Pancreas (tissue), 10 donors: ENCODE measurements around the gene HEBP2. TPM values are rescaled to one million over a fixed set of nuclear protein-coding genes. Genes with fewer than 3 reads are reported as not detected.

Experiments used
- ATAC-seq, 4 donors: fragments of 200-7000 bp; cut with Tn5 transposase; one replicate each; pipeline versions ENCODE4 v1.8.0 to v1.9.1; 2020; ENCODE audit warnings: mild to moderate bottlenecking in 4 of 4, moderate library complexity in 4 of 4
- DNase-seq, 6 donors: peaks; one replicate each; pipeline ENCODE4 v3.0.0-alpha.2; 2020
- FAIRE-seq: peaks from 2 replicates; lab custom pipeline; 2012; peaks lifted over from hg19 to GRCh38; lab: Jason Lieb, UNC
- H3K27ac ChIP-seq, 4 donors: fragments of 200-600 bp; sonication (generic); 1 replicate in 3 of 4; 2 replicates in 1 of 4; pipeline versions ENCODE4 v1.5.0 to v1.8.0; 2020
- H3K27me3 ChIP-seq, 4 donors: fragments of 200-600 bp; one replicate each; pipeline ENCODE4 v1.8.0; 2021
- H3K36me3 ChIP-seq, 3 donors: fragments of 200-600 bp; sonication (generic) in 1 of 3; one replicate each; pipeline versions ENCODE4 v1.5.0 to v1.8.0; 2020 to 2021
- H3K4me1 ChIP-seq, 3 donors: fragments of 200-600 bp; one replicate each; pipeline ENCODE4 v1.8.0; 2021
- H3K4me3 ChIP-seq, 4 donors: fragments of 200-600 bp; sonication (generic) in 2 of 4; one replicate each; pipeline versions ENCODE4 v1.5.0 to v1.8.0; 2020 to 2021
- H3K9me3 ChIP-seq, 4 donors: fragments of 200-600 bp; one replicate each; pipeline ENCODE4 v1.8.0; 2021
- WGBS, 2 donors: extraction: QIAGEN DNeasy Blood & Tissue Kit; methylation state at CpG; one replicate each; pipeline ENCODE4 v1.1.7; 2013; 5-methylcytosine and 5-hydroxymethylcytosine counted together
- intact Hi-C, 3 donors: fragments of 100-400 bp; cut with DNase I; formaldehyde crosslinking; loops; one replicate each; pipeline versions ENCODE4 v1.11.1 to v1.14.2; 2022
- polyA plus RNA-seq, 2 donors: library from polyadenylated mRNA; stranded (reverse); fragments of 200-250 nt; gene quantifications; one replicate each; pipeline ENCODE4 v1.2.3, GENCODE V29; 2013
- total RNA-seq, 6 donors: library from RNA; stranded (reverse); fragmentation: NEBNext Ultra II Directional in 4 of 6; extraction: Animal tissue kit (Norgen Biotek cat#: 25700) in 4 of 6; gene quantifications; one replicate each; pipeline versions ENCODE4 v1.2.1 to v1.2.4, GENCODE V29; 2021 to 2023
- TF ChIP-seq, protein P1 (sequence below), 4 donors: fragments of 200-600 bp; sonication (generic) in 3 of 4; IDR thresholded peaks; one replicate each; pipeline versions ENCODE4 v1.5.0 to v1.8.0; 2021; ENCODE audit warnings: antibody characterized with exemption in 4 of 4
- donor health status: healthy with polysubstance abuse.
- donor health status: DM: no; HTN: no; CAD: no; lungs with moderate emphysema.
- donor health status: DM: no; HTN: no; CAD: no.
- donor health status: control.
- donor health status: control.
- donor health status: Bipolar disorder and iron deficiency.
- donor health status: DM: yes; HTN: yes; CAD: no.
- donor health status: DM: no; HTN: no; CAD: no.
- donor health status: DM: no; HTN: no; CAD: no.
- donor health status: DM: yes; HTN: yes; CAD: no.

Gene HEBP2
- total and polyA plus RNA-seq, 8 donors: 10.7 to 34.0 (median 28.5) TPM

GRCh38 chr6:138403324-138403800, 661 bp upstream of the HEBP2 start:
- DNase-seq (peak; percentile 37 to 81 (median 50)), ATAC-seq (peak; percentile 26 to 57 (median 40)), FAIRE-seq (no peak)
- intact Hi-C loops: no loop called here
- TF ChIP-seq, protein P1, sequence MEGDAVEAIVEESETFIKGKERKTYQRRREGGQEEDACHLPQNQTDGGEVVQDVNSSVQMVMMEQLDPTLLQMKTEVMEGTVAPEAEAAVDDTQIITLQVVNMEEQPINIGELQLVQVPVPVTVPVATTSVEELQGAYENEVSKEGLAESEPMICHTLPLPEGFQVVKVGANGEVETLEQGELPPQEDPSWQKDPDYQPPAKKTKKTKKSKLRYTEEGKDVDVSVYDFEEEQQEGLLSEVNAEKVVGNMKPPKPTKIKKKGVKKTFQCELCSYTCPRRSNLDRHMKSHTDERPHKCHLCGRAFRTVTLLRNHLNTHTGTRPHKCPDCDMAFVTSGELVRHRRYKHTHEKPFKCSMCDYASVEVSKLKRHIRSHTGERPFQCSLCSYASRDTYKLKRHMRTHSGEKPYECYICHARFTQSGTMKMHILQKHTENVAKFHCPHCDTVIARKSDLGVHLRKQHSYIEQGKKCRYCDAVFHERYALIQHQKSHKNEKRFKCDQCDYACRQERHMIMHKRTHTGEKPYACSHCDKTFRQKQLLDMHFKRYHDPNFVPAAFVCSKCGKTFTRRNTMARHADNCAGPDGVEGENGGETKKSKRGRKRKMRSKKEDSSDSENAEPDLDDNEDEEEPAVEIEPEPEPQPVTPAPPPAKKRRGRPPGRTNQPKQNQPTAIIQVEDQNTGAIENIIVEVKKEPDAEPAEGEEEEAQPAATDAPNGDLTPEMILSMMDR (IDR thresholded peaks at IDR 0.05): no peak
- no peaks in the 10 kb centered on the region for H3K27me3 ChIP-seq
- WGBS, 2 donors: 0 to 1% methylated on average over 30 of the region's 30 CpGs
- H3K4me3 ChIP-seq: peak overlapping the region; percentile 74 to 86 (median 79)
- H3K4me1 ChIP-seq: peaks cover 0 to 11% (median 7%) of the 10 kb centered on the region in 3 donors
- peaks cover 0 to 19% (median 6%) of the 10 kb centered on the region in 3 donors for H3K36me3 ChIP-seq
- peak overlapping the region; percentile 84 to 95 (median 92) for H3K27ac ChIP-seq
- no peaks in the 10 kb centered on the region for H3K9me3 ChIP-seq

DNA sequence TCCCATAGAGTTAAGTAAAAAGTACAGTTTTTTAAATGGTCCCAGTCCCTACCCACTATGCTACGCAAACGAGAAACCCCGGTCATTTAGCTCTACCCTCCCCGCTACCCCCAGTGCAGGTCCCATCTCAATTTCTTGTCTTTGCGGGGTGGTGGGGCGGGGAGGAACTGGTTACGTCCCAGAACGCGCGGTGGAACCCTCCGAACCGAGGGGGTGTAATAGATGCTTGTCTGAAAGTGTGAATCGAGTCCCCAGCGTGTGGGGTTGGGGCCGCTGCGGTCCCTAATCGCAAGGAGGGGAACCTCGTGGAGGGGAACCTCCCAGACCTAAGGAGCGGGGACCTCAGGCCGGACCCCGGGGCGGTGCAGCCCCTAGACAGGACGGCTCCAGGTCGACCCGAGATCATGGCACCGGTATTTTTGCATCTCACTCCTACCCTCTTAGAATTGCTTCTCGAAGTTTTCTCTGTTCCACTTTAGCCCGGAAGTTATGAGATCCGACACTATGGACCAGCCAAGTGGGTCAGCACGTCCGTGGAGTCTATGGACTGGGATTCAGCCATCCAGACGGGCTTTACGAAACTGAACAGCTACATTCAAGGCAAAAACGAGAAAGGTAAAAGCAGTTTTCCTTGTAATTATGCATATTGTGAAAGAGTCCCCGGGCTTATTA, 779 bp downstream of the HEBP2 start:
- peak in 3 of 4 donors; percentile 0 to 5 (median 3) for ATAC-seq

GRCh38 chr6:138405816-138406413, 1.9 kb downstream of the HEBP2 start:
- WGBS, 2 donors: 84 to 89% methylated on average over 5 of the region's 5 CpGs
- DNase-seq (no peak), FAIRE-seq (no peak), ATAC-seq (no peak)
- peak overlapping the region in 1 of 4 donors; percentile 94 for H3K27ac ChIP-seq
- TF ChIP-seq, protein P1 (IDR thresholded peaks at IDR 0.05): no peak
- no peak overlapping the region for H3K4me3 ChIP-seq
- no peaks in the 10 kb centered on the region for H3K27me3 ChIP-seq
- peaks cover 0 to 37% (median 6%) of the 10 kb centered on the region in 3 donors for H3K36me3 ChIP-seq
- peaks cover 0 to 16% (median 7%) of the 10 kb centered on the region in 3 donors for H3K4me1 ChIP-seq
- H3K9me3 ChIP-seq: no peaks in the 10 kb centered on the region
- intact Hi-C loops: no loop called here

More for the DNA sequence above, 779 bp downstream of the HEBP2 start:
- H3K9me3 ChIP-seq: no peaks in the 10 kb centered on the region
- peak overlapping the region; percentile 84 to 95 (median 92) for H3K27ac ChIP-seq
- no peaks in the 10 kb centered on the region for H3K27me3 ChIP-seq
- no peak for FAIRE-seq
- peaks cover 0 to 11% (median 7%) of the 10 kb centered on the region in 3 donors for H3K4me1 ChIP-seq
- peak overlapping the region; percentile 74 to 86 (median 79) for H3K4me3 ChIP-seq
- TF ChIP-seq, protein P1 (IDR thresholded peaks at IDR 0.05): no peak
- intact Hi-C loops: no loop called here
- H3K36me3 ChIP-seq: peaks cover 0 to 33% (median 6%) of the 10 kb centered on the region in 3 donors
- DNase-seq: peak in 5 of 6 donors; percentile 15 to 68 (median 48)
- WGBS, 2 donors: 2% methylated on average over 35 of the region's 35 CpGs

DNA sequence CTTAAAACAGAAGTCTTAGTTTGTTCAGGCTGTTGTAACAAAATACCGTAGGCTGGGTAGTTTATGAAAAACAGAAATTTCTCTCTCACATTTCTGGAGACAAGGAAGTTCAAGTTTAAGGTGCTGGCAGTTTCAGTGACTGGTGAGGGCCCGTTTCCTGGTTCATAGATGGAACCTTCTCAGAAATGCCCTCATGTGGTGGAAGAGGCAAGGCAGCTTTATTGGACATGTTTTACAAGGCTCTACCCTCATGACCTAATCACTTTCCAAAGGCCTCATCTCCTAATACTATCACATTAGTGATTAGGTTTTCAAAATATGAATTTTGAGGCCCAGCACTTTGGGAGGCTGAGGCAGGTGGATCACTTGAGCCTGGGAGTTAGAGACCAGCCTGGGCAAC, 2.4 kb downstream of the HEBP2 start:
- DNase-seq: no peak
- no peaks in the 10 kb centered on the region for H3K9me3 ChIP-seq
- H3K4me3 ChIP-seq: no peak overlapping the region
- no peak for ATAC-seq
- FAIRE-seq: no peak
- peaks cover 0 to 42% (median 6%) of the 10 kb centered on the region in 3 donors for H3K36me3 ChIP-seq
- H3K27me3 ChIP-seq: no peaks in the 10 kb centered on the region
- H3K27ac ChIP-seq: peak overlapping the region in 1 of 4 donors; percentile 94
- intact Hi-C loops: no loop called here
- peaks cover 0 to 16% (median 7%) of the 10 kb centered on the region in 3 donors for H3K4me1 ChIP-seq
- TF ChIP-seq, protein P1 (IDR thresholded peaks at IDR 0.05): no peak
- 78 to 89% methylated on average over 2 of the region's 2 CpGs for WGBS, 2 donors
